ENCODE measurements around the gene CEP41.

DNA sequence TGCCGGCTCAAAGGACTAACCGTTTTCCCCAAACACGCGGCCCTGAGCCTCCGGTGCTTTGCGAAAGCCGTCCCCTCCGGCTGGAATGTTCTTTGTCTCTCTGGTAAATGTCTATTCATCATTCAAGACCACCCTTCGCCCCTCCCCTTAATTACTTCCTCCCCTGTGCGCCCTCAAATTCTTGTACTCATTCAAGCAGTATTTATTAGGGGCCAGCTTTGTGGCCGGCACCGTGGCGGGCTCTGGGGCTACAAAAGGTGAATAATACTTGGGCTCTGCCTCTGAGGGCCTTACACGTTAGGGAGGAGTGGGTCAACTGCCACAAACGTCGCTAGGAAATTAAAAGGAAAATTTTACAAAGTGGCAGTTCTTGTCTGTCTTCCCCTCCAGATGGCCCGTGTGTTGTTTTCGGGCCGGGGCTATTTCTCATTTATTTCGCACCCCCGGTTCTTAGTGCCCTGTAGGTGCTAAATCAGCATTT, 49.5 kb upstream of the CEP41 start:
- TF ChIP-seq CTCF (conservative IDR thresholded peaks at IDR 0.05; ENCODE audit: low read depth in 2 of 2) (no peak), EZH2 (IDR thresholded peaks at IDR 0.05; ENCODE audit: low read depth, unreplicated experiment) (no peak), CREB1 (CRISPR knock-in tag; IDR thresholded peaks at IDR 0.05; ENCODE audit: low read depth) (no peak), POLR2AphosphoS5 (IDR thresholded peaks at IDR 0.05; ENCODE audit: low read depth) (peak; percentile 56; the same call in 1 of the 2 replicates), NANOG (IDR thresholded peaks at IDR 0.05; ENCODE audit: borderline replicate concordance) (no peak), STAT1 (IDR thresholded peaks at IDR 0.05; ENCODE audit: unreplicated experiment) (no peak), ZNF114 (CRISPR knock-in tag; IDR thresholded peaks at IDR 0.05) (no peak), ZNF331 (CRISPR knock-in tag; IDR thresholded peaks at IDR 0.05; ENCODE audit: low read depth) (no peak)
- TF ChIP-seq, protein P1, sequence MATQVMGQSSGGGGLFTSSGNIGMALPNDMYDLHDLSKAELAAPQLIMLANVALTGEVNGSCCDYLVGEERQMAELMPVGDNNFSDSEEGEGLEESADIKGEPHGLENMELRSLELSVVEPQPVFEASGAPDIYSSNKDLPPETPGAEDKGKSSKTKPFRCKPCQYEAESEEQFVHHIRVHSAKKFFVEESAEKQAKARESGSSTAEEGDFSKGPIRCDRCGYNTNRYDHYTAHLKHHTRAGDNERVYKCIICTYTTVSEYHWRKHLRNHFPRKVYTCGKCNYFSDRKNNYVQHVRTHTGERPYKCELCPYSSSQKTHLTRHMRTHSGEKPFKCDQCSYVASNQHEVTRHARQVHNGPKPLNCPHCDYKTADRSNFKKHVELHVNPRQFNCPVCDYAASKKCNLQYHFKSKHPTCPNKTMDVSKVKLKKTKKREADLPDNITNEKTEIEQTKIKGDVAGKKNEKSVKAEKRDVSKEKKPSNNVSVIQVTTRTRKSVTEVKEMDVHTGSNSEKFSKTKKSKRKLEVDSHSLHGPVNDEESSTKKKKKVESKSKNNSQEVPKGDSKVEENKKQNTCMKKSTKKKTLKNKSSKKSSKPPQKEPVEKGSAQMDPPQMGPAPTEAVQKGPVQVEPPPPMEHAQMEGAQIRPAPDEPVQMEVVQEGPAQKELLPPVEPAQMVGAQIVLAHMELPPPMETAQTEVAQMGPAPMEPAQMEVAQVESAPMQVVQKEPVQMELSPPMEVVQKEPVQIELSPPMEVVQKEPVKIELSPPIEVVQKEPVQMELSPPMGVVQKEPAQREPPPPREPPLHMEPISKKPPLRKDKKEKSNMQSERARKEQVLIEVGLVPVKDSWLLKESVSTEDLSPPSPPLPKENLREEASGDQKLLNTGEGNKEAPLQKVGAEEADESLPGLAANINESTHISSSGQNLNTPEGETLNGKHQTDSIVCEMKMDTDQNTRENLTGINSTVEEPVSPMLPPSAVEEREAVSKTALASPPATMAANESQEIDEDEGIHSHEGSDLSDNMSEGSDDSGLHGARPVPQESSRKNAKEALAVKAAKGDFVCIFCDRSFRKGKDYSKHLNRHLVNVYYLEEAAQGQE (IDR thresholded peaks at IDR 0.05; ENCODE audit: unreplicated experiment), result no peak

Data from GM23338 (cell line).